HG03103 (cell line): Measurements from ENCODE around the gene GMPR.

Experiments
- ATAC-seq: cut with Tn5 transposase; IDR thresholded peaks from one replicate; pipeline ENCODE4 v1.9.1; 2021; ENCODE audit warnings: low read depth; ENCODE audit not compliant: unreplicated experiment

GMPR gene

DNA sequence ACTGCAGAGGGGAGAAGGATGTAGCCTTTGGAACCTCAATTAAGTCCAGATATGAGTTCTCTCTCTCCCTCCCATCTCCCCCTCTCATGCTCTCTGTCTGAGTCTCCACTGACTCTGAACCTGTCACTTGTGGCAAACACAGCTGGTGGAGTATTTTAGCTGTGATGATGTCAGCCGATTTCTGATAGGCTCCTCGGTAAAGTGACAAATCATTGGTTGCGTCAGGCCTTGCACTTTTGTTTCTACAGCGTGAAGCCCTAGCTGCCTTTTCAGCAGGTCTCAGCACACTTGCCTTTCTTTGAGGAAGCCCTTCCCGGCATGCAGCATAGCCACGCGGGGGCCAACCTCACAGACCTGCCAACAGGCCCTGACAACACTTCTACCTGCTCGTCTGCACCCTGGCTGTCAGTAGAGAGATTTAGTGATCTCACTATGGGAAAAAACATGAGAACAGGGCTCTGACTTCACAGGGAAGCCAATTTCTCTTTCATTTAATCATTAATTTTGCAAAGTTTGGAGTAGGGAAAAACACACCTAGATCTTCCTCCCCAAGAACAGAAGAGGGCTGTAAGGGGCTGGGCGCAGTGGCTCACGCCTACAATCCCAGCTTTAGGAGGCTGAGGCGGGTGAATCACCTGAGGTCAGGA, 84.4 kb downstream of the GMPR start:
- ATAC-seq = peak; percentile 77

DNA sequence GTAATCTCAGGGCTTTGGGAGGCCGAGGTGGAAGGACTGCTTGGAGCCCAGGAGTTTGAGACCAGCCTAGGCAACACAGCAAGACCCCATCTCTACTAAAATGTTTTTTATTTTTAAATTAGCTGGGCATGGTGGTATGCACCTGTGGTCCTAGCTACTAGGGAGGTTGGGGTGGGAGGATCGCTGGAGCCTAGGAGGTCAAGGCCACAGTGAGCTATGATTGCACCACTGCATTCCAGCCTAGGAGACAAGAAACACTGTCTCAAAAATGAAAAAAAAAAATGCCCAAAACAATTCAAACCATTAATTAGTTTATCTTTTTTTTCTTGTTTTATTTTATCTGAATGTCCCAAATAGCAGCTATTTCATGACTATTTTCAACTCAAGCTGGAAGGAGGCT, 85.8 kb downstream of the GMPR start:
- ATAC-seq = no peak

DNA sequence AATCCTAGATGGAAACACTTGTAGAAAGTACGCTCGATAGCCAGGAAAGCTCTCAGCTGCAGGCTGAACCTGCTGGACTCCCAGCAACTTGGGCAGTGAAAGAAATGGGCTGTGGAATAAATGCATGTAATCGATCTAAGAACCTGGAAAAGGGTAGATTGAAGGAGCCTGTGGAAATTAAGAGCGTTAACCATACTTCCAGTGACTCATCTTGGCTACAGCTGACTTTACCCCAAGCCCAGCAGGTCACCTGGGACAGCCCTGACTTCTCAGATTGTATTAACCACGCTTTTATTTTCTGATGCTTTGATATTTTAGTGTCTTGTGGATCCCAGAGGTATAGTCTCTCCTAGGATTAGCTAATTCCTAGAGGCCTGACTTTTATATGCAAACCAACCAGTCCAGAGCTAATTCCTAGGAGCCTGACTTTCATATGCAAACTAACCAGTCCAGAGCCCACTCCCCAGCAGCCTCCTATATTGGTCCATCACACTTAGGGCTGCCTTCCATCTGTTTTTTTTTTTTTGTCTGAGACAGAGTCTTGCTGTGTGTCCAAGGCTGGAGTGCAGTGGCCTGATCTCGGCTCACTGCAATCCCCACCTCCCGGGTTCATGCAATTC, 86.3 kb downstream of the GMPR start:
- no peak for ATAC-seq

DNA sequence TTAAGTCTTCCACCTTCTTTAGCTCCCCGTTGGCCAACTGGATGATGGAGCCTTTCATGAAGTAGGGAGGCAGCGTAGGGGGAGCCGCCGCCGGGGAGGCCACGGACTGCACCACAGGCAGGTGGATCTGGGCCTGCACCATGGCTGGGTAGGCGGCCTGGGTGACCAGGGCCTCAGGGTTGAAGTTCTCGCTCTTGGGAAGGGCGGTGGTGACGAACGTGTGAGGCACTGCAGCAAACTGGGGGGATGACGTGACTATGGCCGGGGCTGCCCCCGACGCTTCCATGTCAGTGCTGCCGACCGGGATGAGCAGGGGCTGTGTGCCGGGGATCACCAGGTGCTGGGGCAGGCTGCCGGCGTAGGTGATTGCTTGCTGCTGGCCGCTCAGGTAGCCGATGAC, 88.1 kb downstream of the GMPR start:
- ATAC-seq = no peak

DNA sequence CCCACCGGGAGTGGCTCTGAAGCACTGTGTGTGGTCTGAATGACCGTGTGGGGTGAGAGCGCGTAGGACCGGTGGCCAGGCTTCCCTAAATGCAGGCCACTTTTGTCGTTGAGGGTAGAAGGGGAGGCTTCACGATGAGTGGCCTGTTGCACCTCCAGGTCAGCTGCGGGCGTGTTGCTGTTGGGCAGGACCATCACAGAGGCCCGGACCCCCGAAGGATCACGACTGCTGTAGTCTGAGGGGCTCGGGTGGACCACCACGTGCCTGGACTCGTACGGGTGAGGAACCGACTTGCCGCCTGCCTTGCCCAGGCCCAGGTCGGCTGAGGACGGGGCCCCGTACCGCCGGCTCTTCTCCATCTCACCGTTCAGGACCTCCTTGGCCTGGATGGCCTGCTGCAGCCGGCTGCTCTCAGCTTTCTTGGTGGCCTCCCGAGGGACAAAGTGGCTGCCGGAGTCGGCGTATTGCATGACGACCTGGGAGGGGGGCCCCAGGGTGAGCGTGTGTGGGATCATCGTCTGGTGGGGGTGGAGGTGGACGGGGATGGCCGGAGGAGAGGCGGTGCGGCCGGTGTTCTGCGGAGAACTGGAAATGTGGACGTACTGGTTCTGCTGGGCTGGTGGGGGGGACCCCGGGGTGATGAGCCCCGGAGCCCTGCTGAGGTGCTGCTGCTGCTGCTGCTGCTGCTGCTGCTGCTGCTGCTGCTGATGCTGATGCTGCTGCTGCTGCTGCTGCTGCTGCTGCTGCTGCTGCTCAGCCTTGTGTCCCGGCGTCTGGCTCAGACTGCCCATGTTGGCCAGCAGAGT, 88.8 kb downstream of the GMPR start:
- ATAC-seq = no peak

DNA sequence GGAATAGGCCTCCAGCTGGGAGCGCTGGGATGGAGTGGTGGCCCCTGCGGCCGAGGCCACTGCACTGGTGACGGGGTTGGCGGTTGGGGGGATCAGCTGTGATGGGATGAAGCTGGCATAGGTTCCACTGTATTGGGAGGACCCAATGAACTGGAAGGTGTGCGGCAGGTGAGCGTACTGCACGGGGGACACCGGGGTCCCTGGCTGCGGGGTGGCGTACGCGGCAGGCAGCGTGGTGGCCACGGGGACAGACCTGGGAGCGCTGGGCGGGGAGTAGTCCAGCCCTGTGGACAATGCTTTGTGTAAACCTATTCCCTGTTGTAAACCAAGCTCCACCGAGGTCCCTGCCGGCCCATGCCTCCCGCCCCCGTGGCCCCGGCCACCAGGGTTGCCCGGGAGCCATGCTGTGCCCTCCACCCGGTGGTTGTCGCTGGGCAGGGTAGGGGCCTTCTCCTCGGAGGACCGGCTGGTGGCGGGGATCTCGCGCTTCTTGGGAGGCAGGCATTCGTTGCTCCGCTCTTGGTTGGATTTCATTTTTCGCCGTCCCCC, 89.5 kb downstream of the GMPR start:
- no peak for ATAC-seq

DNA sequence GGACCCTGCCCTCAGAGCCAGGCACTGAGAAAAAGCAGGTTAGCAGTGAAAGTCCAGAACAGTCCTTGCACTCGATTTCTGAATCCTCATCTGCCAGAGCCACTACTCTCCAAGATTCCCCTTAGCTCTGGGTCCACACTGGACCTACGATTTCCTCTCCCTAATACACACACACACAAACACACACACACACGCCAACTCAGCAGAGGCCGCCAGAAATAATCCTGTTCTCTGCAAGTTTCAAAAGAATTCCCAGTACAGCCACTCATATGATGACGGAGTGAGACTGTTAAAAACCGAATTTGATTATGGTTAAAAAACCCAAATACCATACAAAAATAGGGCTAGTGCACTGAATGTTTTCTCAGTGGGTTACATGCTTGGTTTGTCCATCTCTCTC, 90.8 kb downstream of the GMPR start:
- no peak for ATAC-seq

DNA sequence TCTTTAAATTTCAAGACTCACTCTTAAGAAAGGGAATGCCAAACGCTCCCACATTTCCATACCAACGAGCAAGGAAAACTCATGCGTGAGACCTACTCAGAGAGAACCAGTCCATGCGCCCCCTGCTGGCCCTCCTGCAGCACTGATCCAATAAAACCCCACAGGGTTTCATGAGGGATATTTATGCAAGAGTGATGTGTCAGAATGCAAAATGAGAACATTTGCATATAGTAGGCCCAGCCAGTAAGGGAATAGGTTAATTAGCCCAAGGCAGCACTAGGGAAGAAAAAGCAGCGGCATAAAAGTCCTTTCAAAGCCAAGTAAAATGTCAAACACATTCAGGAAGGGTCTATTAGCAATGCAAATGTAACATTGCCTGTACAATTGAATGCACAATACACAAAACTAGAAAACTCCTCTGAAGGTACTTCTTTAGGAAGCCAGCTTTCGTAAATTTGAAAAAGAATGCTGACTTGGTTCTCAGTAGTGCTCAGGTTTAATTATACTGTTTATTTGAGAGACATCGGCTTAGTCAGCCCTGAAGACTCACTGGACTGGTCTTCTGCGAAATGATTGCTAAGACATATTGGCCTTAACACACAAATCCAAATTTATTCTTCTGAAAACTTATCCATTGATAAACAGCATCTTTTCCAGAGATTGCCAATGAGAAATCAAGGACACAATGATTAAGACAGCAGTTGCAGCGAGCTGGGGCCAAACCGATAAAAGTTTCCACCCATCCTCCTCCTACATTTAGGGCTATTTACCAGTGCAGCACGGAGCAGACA, 93.2 kb downstream of the GMPR start:
- ATAC-seq = peak; percentile 32

DNA sequence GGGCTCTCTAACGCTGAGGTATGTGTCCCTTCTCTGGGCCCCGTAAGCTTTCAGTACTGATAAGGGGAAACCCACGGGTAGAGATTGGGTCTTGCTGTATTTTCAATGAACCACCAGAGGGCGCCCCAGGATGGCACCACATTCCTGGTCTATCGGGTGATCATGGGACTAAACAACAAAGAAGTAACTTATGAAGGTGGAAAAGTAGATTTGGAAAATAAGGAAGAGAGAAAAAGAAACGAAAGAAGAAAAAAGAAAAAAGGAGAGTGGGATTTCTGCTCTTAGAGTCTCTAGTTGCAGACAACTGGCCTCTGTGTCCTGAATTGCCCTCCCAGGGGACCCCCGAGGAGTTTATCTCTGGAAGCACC, 93.8 kb downstream of the GMPR start:
- peak; percentile 88 for ATAC-seq

DNA sequence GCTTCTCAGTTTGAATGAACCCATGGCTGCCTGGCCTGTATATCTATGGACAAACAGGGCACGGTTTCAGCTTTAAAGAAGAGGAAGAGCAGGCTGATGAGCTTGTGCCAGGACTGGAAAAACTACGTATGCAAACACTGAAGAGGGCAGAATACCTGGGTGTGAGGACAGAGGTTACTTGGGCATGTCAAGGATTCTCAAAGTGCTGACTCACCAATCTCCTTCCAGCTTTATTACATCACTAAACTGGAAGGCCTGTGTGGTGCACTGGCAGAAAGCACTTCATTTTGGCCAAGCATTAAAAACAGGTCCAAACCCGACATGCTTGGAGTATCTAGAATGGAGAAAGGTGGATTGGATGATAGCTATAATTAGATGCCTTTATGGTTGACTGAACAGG, 95.2 kb downstream of the GMPR start:
- no peak for ATAC-seq

DNA sequence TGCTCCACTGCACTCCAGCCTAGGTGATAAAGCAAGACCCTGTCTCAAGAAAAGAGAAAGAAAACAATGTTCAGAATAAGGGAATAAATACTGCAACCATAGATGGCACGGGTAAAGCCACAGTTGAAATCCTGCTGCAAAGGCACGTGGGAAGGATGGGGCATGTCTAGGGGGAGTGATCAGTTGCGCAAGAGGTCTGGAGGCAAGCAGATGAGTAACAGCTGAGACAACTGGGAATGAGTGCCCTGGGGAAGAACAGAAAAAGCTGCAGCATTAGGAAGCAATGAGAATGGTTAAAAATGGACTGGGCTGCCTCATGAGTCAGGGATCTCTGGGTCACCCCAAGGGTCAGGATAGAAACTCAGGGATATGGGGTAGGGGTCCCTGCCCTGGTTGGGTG, 96.3 kb downstream of the GMPR start:
- ATAC-seq = no peak

DNA sequence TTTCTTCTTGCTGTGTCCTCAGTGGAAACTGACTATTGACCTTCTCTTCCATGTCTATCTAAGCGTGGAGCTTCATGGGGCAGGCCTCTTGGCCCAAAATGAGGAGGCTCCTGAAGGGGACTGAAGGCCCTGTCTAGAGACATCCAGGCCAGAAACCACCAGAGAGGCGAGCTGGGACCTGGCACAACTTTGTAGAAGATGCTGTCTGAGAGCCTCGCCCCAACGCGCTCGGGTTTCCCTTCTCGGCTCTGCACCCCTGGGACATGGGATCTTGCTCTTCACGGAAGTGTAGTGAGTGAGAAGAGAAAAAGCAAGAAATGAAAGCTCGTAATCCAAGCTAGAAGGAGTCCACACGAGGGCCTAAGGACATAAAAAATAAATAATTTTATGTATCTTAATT, 96.8 kb downstream of the GMPR start:
- no peak for ATAC-seq

DNA sequence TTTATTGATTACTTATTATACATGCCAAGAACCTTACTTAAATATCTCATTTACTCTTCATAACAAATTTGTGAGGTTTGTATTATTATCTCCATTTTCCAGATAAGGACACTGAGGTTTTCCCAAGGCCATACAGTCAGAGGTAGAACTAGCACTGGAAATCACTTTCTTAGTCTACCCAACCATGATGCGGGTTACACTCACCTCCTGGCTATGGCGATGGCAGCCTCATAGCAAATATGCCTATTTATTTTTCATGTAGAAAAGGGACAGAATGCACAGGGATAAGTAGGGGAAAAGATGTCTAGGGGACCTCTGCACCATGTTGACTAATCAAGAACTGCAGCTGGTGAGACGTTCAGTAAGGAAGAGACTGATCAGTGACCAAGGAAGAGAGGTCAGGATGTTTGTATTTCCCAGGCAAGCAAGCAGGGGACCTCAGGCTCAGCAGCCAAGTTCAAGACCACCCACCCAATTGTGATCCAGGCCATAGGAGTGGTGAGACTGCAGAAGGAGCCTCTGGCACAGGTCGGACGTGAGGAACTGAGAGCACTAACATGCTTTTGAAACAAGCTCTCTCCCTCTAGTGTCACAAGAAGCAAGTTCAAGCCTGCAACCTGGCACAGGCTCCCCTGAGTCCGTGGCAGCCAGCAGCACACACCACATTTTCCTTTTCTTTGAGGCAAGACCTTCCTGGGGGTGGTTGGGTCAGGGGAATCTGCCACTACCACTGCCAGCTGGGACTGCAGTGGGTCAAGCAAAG, 97.8 kb downstream of the GMPR start:
- ATAC-seq = no peak

DNA sequence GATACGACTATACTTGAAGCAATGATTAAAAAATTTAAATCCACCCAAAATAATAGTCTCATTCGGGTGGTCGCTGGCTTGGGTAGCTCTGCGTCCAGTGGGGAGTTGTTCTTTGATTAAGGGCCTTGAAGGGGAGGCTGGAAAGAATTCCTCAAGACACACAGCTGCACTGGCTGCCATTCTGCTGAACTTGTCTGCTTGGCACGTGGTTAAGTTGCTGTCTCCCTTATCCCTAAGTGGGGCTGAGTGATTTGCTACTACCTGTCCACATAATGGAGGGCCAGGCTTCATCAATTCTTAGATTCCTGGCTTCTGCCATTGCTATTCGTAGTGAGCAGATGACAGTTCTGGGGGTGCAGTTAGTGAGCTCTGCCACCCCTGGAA, 98.5 kb downstream of the GMPR start:
- no peak for ATAC-seq

DNA sequence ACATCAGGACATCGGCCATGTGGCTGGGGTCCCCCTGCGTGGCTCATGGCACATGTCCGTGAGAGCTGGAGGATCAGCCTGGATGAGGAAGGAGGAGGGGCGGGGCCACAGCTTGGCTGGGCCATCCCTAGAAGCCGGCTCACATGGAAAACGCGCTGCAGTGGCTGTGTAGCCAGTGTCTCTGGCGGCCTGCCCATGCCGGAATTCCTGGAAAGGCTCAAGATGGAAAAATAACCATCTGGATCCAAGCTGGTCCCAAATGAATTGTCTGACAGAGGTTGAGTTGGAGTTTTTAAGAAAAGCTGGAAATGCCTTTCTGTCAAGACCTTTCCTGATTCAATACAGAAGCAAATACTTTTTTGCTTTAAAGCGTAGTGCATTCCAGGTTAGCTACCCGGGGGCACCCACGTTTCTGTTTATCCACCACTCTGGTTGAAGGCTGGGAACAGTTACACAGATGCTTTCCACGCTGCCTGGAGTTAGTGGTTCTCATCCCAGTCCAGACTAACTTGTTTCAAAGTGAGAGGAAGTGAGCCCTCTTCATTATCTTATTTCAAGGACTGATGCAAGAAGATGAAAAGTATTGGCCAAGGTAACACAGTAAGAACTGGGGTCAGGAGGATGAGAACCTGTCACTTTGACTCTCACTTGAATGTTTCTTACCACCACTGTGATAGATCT, 99.0 kb downstream of the GMPR start:
- ATAC-seq = no peak

DNA sequence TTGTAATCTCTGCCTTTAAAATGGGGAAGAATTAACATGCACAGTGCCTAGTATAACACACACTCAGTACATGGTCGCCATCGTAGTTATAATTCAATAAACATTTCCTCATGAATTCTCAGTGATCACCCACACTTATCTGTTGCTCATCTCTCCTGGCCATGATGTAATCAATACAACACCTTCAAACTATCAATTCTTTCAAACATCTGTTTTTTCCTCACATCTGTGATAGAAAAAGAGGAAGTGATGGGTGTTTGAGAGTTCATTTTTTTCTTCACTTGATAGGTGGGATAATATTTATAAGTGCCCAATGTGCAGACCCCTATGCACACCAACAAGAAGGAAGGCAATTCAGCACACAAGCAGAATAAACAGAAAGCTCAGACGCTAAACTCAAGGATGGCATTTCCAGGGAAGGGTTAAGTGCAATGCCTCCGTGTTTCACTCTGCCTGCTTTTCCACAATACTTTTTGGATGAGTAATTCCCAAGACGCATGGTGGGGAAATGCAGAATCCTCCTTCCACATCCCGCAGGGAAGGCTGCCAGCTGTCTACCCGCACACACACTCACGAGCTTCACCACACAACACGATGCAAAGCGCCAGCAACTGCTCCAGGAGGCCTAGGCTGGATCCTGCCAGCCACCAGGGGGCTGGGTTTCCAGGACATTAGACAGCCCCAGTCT, 100.3 kb downstream of the GMPR start:
- ATAC-seq = no peak

DNA sequence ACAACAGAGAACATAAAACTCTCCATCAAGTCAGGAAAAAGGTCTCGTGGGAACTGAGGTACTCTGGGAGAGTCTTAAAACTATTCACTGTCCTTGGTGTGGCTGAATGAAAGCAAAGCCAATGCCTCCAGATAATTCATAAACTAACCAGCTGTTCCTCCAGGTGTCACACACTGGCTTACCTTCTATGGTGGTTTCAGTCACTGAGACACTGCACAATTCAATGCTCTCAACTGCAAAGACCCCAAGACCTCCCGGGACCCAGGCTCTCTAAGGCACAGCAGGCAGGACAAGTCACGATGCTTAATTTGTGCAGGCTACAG, 100.8 kb downstream of the GMPR start:
- ATAC-seq = no peak

DNA sequence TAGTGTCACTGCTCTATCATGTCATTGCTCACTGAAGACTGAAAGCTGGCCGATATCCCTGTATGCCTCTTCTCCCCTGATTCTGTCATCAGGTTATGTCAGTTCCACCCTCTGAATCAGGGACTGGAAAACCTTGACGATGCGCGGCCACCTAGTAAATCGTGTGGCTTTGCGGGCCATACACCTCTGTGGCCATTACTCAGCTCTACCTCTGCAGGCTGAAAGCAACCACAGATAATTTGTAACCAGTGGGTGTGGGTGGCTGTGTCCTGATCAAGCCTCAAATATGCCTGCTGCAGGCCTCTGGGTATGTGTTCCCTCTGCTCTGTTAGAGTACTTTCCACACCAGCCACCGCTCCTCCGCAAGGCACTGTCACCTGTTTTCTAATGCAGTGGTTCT, 105.2 kb downstream of the GMPR start:
- no peak for ATAC-seq

DNA sequence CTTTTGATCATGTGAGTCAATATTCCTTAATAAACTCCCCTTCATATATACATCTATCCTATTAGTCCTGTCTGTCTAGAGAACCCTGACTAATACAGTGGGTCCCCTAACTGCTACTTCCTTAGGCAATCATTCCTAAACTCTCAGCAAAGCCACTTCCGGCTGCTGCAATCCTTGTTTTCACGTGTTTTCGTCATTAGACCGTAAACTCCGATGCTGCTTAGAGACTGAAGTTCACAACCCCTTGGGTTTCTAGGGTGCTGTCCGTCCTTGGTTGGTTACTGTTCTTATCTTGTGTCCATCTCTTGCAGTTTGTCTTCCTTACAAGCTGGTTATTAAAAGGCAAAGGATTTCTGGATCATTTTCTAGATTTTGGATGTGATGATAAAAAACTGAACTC, 106.4 kb downstream of the GMPR start:
- ATAC-seq = no peak
